ENCODE results near the gene DGKD.

The DGKD gene

GRCh38 chr2:233375490-233376314, 21.4 kb downstream of the DGKD start:
- no peak for TF ChIP-seq CREB5 (CRISPR knock-in tag; IDR thresholded peaks at IDR 0.05; ENCODE audit: low read depth)
- TF ChIP-seq ZC3H10 (CRISPR knock-in tag; IDR thresholded peaks at IDR 0.05): no peak
- TF ChIP-seq POU6F1 (CRISPR knock-in tag; IDR thresholded peaks at IDR 0.05; ENCODE audit: borderline replicate concordance, low read depth): no peak
- TF ChIP-seq CSRNP3 (CRISPR knock-in tag; IDR thresholded peaks at IDR 0.05): no peak
- TF ChIP-seq ARNTL (CRISPR knock-in tag; IDR thresholded peaks at IDR 0.05; ENCODE audit: borderline replicate concordance, low read depth): no peak
- no peak for TF ChIP-seq ZNF8 (CRISPR knock-in tag; IDR thresholded peaks at IDR 0.05)
- TF ChIP-seq TSHZ2 (CRISPR knock-in tag; IDR thresholded peaks at IDR 0.05): no peak
- TF ChIP-seq ZFP30 (CRISPR knock-in tag; IDR thresholded peaks at IDR 0.05): no peak
- TF ChIP-seq ZNF565 (CRISPR knock-in tag; conservative IDR thresholded peaks at IDR 0.05; ENCODE audit: low read depth): no peak
- no peak for TF ChIP-seq PATZ1 (CRISPR knock-in tag; IDR thresholded peaks at IDR 0.05; ENCODE audit: borderline replicate concordance)
- no peak for TF ChIP-seq TCF4 (CRISPR knock-in tag; IDR thresholded peaks at IDR 0.05; ENCODE audit: borderline replicate concordance)
- no peak for TF ChIP-seq GLIS3 (CRISPR knock-in tag; IDR thresholded peaks at IDR 0.05)
- no peak for TF ChIP-seq PPARA (CRISPR knock-in tag; IDR thresholded peaks at IDR 0.05; ENCODE audit: borderline replicate concordance)
- no peak for TF ChIP-seq BACH2 (CRISPR knock-in tag; IDR thresholded peaks at IDR 0.05; ENCODE audit: borderline replicate concordance)
- TF ChIP-seq ISL1 (CRISPR knock-in tag; IDR thresholded peaks at IDR 0.05): no peak
- TF ChIP-seq RARB (CRISPR knock-in tag; IDR thresholded peaks at IDR 0.05): no peak
- no peak for TF ChIP-seq OSR1 (CRISPR knock-in tag; IDR thresholded peaks at IDR 0.05)
- no peak for TF ChIP-seq TOX (CRISPR knock-in tag; IDR thresholded peaks at IDR 0.05; ENCODE audit: borderline replicate concordance)
- TF ChIP-seq ESRRG (CRISPR knock-in tag; IDR thresholded peaks at IDR 0.05): no peak
- no peak for TF ChIP-seq SNAI2 (CRISPR knock-in tag; IDR thresholded peaks at IDR 0.05)
- no peak for ATAC-seq

- TF ChIP-seq TSHZ2 (CRISPR knock-in tag; IDR thresholded peaks at IDR 0.05): no peak
- ATAC-seq: no peak
Measured at GRCh38 chr2:233379034-233379433, 24.7 kb downstream of the DGKD start.

Measured in SK-N-SH treated with all-trans-retinoic acid at 6 μM for 48 hours (cell line).